MM.1S (cell line): ENCODE measurements around the gene USB1.

Experiments
- DNase-seq: peaks from one replicate; pipeline ENCODE4 v3.0.0-alpha.2; 2015
- H2AFZ ChIP-seq: fragments of 300-600 bp; sonication (generic); 2 replicates; pipeline ENCODE4 v1.6.0; 2016; ENCODE audit warnings: antibody characterized with exemption, low read length
- H3F3A ChIP-seq: fragments of 300-600 bp; sonication (generic); 2 replicates; pipeline ENCODE4 v1.6.1; 2016; ENCODE audit warnings: mild to moderate bottlenecking, antibody characterized with exemption, low read length, moderate library complexity, mixed read lengths; ENCODE audit not compliant: insufficient read depth
- H3K27ac ChIP-seq: fragments of 300-600 bp; sonication (generic); 2 replicates; pipeline ENCODE4 v1.5.1; 2016; ENCODE audit warnings: mild to moderate bottlenecking, low read length
- H3K27me3 ChIP-seq: fragments of 300-600 bp; sonication (generic); replicated peaks from 2 replicates; pipeline ENCODE4 v1.6.0; 2016; ENCODE audit warnings: low read length; ENCODE audit not compliant: insufficient read depth
- H3K36me3 ChIP-seq: fragments of 300-600 bp; sonication (generic); replicated peaks from 2 replicates; pipeline ENCODE4 v1.6.1; 2016; ENCODE audit warnings: mild to moderate bottlenecking, low read length, mixed read lengths; ENCODE audit not compliant: insufficient read depth
- H3K4me1 ChIP-seq: fragments of 300-600 bp; sonication (generic); 2 replicates; pipeline ENCODE4 v1.6.1; 2016; ENCODE audit warnings: low read length, mixed read lengths
- H3K4me2 ChIP-seq: fragments of 300-600 bp; sonication (generic); 2 replicates; pipeline ENCODE4 v1.6.0; 2016; ENCODE audit warnings: low read depth, low read length
- H3K4me3 ChIP-seq: fragments of 300-600 bp; sonication (generic); 2 replicates; pipeline ENCODE4 v1.5.1; 2016; ENCODE audit warnings: low read length, mixed read lengths
- H3K79me2 ChIP-seq: fragments of 300-600 bp; sonication (generic); 2 replicates; pipeline ENCODE4 v1.6.1; 2016; ENCODE audit warnings: mixed run types, low read length, mixed read lengths
- H3K9ac ChIP-seq: fragments of 300-600 bp; sonication (generic); 2 replicates; pipeline ENCODE4 v1.6.1; 2016; ENCODE audit warnings: low read length, mixed read lengths
- H3K9me2 ChIP-seq: fragments of 300-600 bp; sonication (generic); replicated peaks from 2 replicates; pipeline ENCODE4 v1.6.1; 2016; ENCODE audit warnings: mild to moderate bottlenecking, low read length, mixed read lengths; ENCODE audit not compliant: insufficient read depth
- H3K9me3 ChIP-seq: fragments of 300-600 bp; sonication (generic); replicated peaks from 2 replicates; pipeline ENCODE4 v1.6.1; 2016; ENCODE audit warnings: mild to moderate bottlenecking, low read length, mixed read lengths; ENCODE audit not compliant: insufficient read depth
- H4K20me1 ChIP-seq: fragments of 300-600 bp; sonication (generic); 2 replicates; pipeline ENCODE4 v1.6.1; 2016; ENCODE audit warnings: mild to moderate bottlenecking, low read length, moderate library complexity, mixed read lengths; ENCODE audit not compliant: insufficient read depth
- EZH2 ChIP-seq: fragments of 300-600 bp; sonication (generic); optimal IDR thresholded peaks from 2 replicates; pipeline ENCODE3; 2017; ENCODE audit warnings: low read depth, mild to moderate bottlenecking, antibody characterized with exemption, low read length, mixed read lengths
- EZH2phosphoT487 ChIP-seq: fragments of 300-600 bp; sonication (generic); IDR thresholded peaks from 2 replicates; pipeline ENCODE4 v1.6.1; 2018; ENCODE audit warnings: antibody characterized with exemption, low read length
- TF ChIP-seq, protein P1 (sequence below): fragments of 300-600 bp; sonication (generic); IDR thresholded peaks from 2 replicates; pipeline ENCODE4 v1.5.1; 2016; ENCODE audit warnings: antibody characterized with exemption, low read length, mixed read lengths

Gene USB1

DNA sequence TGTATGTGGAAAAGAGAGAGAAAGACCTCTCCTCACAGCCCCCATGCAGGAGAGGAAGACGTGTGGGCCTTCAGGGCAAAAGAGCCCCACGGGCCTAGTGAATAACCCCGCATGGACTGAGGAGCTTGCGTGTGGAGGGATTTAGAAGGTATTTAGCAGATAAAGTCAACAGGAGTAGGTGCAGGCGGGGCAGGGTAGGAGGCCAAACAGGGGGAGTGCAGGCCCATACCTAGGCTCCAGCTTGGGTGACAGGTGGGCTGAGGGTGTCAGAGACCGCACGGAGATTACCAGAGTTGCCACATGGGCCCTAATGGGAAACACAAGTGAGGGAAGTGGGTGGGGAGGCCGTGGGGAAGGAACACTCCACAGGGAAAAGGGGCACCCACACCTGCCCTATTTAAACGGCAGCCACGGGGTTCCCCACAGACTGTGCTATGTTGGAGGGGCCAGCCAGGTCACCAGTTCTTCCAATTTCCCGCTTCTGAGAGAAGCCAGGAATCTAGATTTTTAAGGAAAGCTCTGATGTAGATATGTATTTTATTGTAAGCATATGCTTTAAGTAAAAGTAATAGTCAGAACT is 22.1 kb upstream of the USB1 start:
- H3F3A ChIP-seq: no peaks in the 10 kb centered on the region
- H3K9me3 ChIP-seq: no peaks in the 10 kb centered on the region
- H3K9ac ChIP-seq: no peak overlapping the region
- no peak overlapping the region for H3K4me3 ChIP-seq
- H3K4me1 ChIP-seq: no peaks in the 10 kb centered on the region
- no peak overlapping the region for H3K27ac ChIP-seq
- DNase-seq: no peak
- no peaks in the 10 kb centered on the region for H3K27me3 ChIP-seq
- TF ChIP-seq, protein P1, sequence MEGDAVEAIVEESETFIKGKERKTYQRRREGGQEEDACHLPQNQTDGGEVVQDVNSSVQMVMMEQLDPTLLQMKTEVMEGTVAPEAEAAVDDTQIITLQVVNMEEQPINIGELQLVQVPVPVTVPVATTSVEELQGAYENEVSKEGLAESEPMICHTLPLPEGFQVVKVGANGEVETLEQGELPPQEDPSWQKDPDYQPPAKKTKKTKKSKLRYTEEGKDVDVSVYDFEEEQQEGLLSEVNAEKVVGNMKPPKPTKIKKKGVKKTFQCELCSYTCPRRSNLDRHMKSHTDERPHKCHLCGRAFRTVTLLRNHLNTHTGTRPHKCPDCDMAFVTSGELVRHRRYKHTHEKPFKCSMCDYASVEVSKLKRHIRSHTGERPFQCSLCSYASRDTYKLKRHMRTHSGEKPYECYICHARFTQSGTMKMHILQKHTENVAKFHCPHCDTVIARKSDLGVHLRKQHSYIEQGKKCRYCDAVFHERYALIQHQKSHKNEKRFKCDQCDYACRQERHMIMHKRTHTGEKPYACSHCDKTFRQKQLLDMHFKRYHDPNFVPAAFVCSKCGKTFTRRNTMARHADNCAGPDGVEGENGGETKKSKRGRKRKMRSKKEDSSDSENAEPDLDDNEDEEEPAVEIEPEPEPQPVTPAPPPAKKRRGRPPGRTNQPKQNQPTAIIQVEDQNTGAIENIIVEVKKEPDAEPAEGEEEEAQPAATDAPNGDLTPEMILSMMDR: no peak
- TF ChIP-seq EZH2 (no peak), EZH2phosphoT487 (no peak)
- no peak overlapping the region for H3K4me2 ChIP-seq
- H4K20me1 ChIP-seq: no peaks in the 10 kb centered on the region
- no peaks in the 10 kb centered on the region for H3K36me3 ChIP-seq
- H3K79me2 ChIP-seq: no peaks in the 10 kb centered on the region
- H3K9me2 ChIP-seq: no peaks in the 10 kb centered on the region
- H2AFZ ChIP-seq: no peak overlapping the region

DNA sequence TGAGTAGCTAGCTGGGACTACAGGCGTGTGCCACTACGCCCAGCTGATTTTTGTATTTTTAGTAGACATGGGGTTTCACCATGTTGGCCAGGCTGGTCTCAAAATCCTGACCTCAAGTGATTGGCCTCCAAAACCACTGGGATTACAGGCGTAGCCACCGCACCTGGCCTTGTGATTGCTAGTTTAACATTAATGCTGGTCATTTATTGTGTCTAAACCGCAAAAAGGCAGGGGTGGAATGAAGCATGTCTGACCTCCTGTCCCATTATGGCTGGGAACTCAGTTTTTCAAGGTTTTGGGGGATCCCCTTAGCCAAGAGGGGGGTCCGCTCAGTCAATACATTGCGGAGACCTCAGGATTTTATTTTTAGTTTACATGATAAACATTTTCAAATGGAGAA is 19.6 kb upstream of the USB1 start:
- no peaks in the 10 kb centered on the region for H4K20me1 ChIP-seq
- H3K4me2 ChIP-seq: no peak overlapping the region
- H3K27ac ChIP-seq: no peak overlapping the region
- H3K4me1 ChIP-seq: no peaks in the 10 kb centered on the region
- no peak overlapping the region for H2AFZ ChIP-seq
- no peaks in the 10 kb centered on the region for H3K79me2 ChIP-seq
- no peaks in the 10 kb centered on the region for H3K36me3 ChIP-seq
- no peaks in the 10 kb centered on the region for H3K27me3 ChIP-seq
- DNase-seq: no peak
- H3K9me3 ChIP-seq: no peaks in the 10 kb centered on the region
- no peak overlapping the region for H3K4me3 ChIP-seq
- H3K9ac ChIP-seq: no peak overlapping the region
- no peak for TF ChIP-seq EZH2
- TF ChIP-seq, protein P1: no peak
- no peak for TF ChIP-seq EZH2phosphoT487
- H3K9me2 ChIP-seq: no peaks in the 10 kb centered on the region
- H3F3A ChIP-seq: no peaks in the 10 kb centered on the region

DNA sequence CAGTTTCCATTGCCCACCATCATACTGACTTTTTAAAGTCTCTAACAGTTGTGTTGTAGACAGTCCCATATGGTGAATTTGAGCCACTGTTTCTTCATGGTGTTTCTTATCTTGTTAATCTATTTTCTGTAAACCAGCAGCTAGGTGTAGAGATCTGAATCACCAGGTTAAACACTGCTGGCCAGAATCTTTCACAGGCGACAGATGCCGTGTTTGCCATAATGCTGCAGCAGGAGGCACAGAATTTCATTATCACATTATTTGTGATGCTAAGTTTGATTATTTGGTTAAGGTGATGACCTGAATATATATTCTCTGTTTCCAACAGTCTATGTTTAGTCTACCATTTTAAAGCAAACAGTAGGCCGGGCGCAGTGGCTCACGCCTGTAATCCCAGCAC is 18.8 kb upstream of the USB1 start:
- no peak overlapping the region for H3K9ac ChIP-seq
- no peak for DNase-seq
- TF ChIP-seq EZH2: no peak
- no peak for TF ChIP-seq EZH2phosphoT487
- TF ChIP-seq, protein P1: no peak
- H3K4me1 ChIP-seq: no peaks in the 10 kb centered on the region
- no peaks in the 10 kb centered on the region for H3K9me2 ChIP-seq
- H3K36me3 ChIP-seq: no peaks in the 10 kb centered on the region
- no peak overlapping the region for H3K27ac ChIP-seq
- no peaks in the 10 kb centered on the region for H3F3A ChIP-seq
- H3K9me3 ChIP-seq: no peaks in the 10 kb centered on the region
- no peaks in the 10 kb centered on the region for H3K79me2 ChIP-seq
- H3K27me3 ChIP-seq: no peaks in the 10 kb centered on the region
- H3K4me3 ChIP-seq: no peak overlapping the region
- H2AFZ ChIP-seq: no peak overlapping the region
- no peaks in the 10 kb centered on the region for H4K20me1 ChIP-seq
- no peak overlapping the region for H3K4me2 ChIP-seq
